ENCODE data around the gene SLC25A34.
"Not testable (repeated sequence)": the region's sequence is repeated elsewhere in the genome, so short reads cannot be mapped to it uniquely, and the experiment has no call there.

SLC25A34 gene

GRCh38 chr1:15736038-15736891 is at the start of gene SLC25A34:
Gene SLC25A34, plus strand, starts transcription at chr1:15736258. Its CDS starts 228 bp downstream, at chr1:15736486.
- DNase-seq = peak; percentile 11

GRCh38 chr1:15687446-15687845 is 48.6 kb upstream of the SLC25A34 start:
- no peak for DNase-seq

- no peak for DNase-seq
Observed at GRCh38 chr1:15690317-15690716, 45.7 kb upstream of the SLC25A34 start.

GRCh38 chr1:15691434-15692032 is 44.5 kb upstream of the SLC25A34 start:
- DNase-seq = no peak

GRCh38 chr1:15692121-15692682 is 43.9 kb upstream of the SLC25A34 start:
- DNase-seq = no peak

- DNase-seq = no peak
Observed at GRCh38 chr1:15693371-15693770, 42.7 kb upstream of the SLC25A34 start.

- DNase-seq = peak; percentile 54
Observed at GRCh38 chr1:15696956-15697521, 39.0 kb upstream of the SLC25A34 start.

GRCh38 chr1:15698201-15698600 is 37.9 kb upstream of the SLC25A34 start:
- no peak for DNase-seq

- DNase-seq = not testable (repeated sequence)
Observed at GRCh38 chr1:15699321-15699720, 36.7 kb upstream of the SLC25A34 start.

GRCh38 chr1:15700508-15700907 is 35.5 kb upstream of the SLC25A34 start:
- DNase-seq = no peak

GRCh38 chr1:15701784-15702183 is 34.3 kb upstream of the SLC25A34 start:
- no peak for DNase-seq

GRCh38 chr1:15702722-15703550 is 33.1 kb upstream of the SLC25A34 start:
- DNase-seq = no peak

GRCh38 chr1:15703562-15703961 is 32.5 kb upstream of the SLC25A34 start:
- DNase-seq = peak; percentile 76

GRCh38 chr1:15704526-15705183 is 31.4 kb upstream of the SLC25A34 start:
- no peak for DNase-seq

GRCh38 chr1:15705184-15705566 is 30.9 kb upstream of the SLC25A34 start:
- DNase-seq = no peak

GRCh38 chr1:15706751-15707150 is 29.3 kb upstream of the SLC25A34 start:
- no peak for DNase-seq

- DNase-seq = no peak
Observed at GRCh38 chr1:15707239-15707925, 28.7 kb upstream of the SLC25A34 start.

- DNase-seq = no peak
Observed at GRCh38 chr1:15708486-15709137, 27.4 kb upstream of the SLC25A34 start.

- DNase-seq = no peak
Observed at GRCh38 chr1:15709226-15709625, 26.8 kb upstream of the SLC25A34 start.

- no peak for DNase-seq
Observed at GRCh38 chr1:15712168-15712567, 23.9 kb upstream of the SLC25A34 start.
